HL-60 (cell line): Measurements from ENCODE around the gene ADARB1.
"Not testable (repeated sequence)": the region's sequence is repeated elsewhere in the genome, so short reads cannot be mapped to it uniquely, and the experiment has no call there.

Experiments used
- POLR2AphosphoS5 ChIP-seq: IDR thresholded peaks from 2 replicates; pipeline ENCODE4 v1.6.1; 2012; ENCODE audit warnings: low read depth
- TF ChIP-seq, protein P1 (sequence below): IDR thresholded peaks from one replicate; pipeline ENCODE4 v1.5.1; 2011; ENCODE audit warnings: low read length, control low read depth, inconsistent platforms; ENCODE audit not compliant: insufficient read depth
- TF ChIP-seq, protein P2 (sequence below): IDR thresholded peaks from 2 replicates; pipeline ENCODE4 v1.6.1; 2012; ENCODE audit warnings: low read depth; ENCODE audit not compliant: insufficient replicate concordance

DNA sequence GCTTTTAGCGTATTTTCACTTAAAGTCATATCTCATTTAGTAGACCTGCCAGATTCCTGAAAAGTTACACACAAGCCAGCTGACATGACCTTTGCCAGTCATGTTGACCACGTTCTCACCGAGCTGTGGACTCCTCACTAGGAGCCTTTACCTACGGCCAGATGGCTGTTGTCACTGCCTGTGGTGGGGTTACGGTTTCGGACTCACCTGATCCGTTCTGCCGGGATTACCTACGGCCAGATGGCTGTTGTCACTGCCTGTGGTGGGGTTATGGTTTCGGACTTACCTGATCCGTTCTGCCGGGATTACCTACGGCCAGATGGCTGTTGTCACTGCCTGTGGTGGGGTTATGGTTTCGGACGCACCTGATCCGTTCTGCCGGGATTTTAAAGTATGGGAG is 71.5 kb downstream of the ADARB1 start:
- TF ChIP-seq, protein P1, sequence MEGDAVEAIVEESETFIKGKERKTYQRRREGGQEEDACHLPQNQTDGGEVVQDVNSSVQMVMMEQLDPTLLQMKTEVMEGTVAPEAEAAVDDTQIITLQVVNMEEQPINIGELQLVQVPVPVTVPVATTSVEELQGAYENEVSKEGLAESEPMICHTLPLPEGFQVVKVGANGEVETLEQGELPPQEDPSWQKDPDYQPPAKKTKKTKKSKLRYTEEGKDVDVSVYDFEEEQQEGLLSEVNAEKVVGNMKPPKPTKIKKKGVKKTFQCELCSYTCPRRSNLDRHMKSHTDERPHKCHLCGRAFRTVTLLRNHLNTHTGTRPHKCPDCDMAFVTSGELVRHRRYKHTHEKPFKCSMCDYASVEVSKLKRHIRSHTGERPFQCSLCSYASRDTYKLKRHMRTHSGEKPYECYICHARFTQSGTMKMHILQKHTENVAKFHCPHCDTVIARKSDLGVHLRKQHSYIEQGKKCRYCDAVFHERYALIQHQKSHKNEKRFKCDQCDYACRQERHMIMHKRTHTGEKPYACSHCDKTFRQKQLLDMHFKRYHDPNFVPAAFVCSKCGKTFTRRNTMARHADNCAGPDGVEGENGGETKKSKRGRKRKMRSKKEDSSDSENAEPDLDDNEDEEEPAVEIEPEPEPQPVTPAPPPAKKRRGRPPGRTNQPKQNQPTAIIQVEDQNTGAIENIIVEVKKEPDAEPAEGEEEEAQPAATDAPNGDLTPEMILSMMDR = not testable (repeated sequence)
- TF ChIP-seq, protein P2, sequence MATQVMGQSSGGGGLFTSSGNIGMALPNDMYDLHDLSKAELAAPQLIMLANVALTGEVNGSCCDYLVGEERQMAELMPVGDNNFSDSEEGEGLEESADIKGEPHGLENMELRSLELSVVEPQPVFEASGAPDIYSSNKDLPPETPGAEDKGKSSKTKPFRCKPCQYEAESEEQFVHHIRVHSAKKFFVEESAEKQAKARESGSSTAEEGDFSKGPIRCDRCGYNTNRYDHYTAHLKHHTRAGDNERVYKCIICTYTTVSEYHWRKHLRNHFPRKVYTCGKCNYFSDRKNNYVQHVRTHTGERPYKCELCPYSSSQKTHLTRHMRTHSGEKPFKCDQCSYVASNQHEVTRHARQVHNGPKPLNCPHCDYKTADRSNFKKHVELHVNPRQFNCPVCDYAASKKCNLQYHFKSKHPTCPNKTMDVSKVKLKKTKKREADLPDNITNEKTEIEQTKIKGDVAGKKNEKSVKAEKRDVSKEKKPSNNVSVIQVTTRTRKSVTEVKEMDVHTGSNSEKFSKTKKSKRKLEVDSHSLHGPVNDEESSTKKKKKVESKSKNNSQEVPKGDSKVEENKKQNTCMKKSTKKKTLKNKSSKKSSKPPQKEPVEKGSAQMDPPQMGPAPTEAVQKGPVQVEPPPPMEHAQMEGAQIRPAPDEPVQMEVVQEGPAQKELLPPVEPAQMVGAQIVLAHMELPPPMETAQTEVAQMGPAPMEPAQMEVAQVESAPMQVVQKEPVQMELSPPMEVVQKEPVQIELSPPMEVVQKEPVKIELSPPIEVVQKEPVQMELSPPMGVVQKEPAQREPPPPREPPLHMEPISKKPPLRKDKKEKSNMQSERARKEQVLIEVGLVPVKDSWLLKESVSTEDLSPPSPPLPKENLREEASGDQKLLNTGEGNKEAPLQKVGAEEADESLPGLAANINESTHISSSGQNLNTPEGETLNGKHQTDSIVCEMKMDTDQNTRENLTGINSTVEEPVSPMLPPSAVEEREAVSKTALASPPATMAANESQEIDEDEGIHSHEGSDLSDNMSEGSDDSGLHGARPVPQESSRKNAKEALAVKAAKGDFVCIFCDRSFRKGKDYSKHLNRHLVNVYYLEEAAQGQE = not testable (repeated sequence)
- not testable (repeated sequence) for TF ChIP-seq POLR2AphosphoS5
